Subcutaneous adipose tissue (tissue), 4 donors: ENCODE results near the gene MB. TPM values are rescaled to one million over a fixed set of nuclear protein-coding genes. Genes with fewer than 3 reads are reported as not detected.

Source experiments
- CTCF ChIP-seq: fragments of 450-650 bp; IDR thresholded peaks from one replicate; pipeline ENCODE4 v1.5.1; 2016; ENCODE audit warnings: low read depth, mild to moderate bottlenecking, control low read depth, antibody characterized with exemption, moderate library complexity
- total RNA-seq, 4 donors: library from RNA; depleted of rRNA; stranded (reverse); fragments of >200 nt; gene quantifications; one replicate each; pipeline ENCODE4 v1.1.0, GENCODE V29; 2016

MB gene
- total RNA-seq, 4 donors from 2014 or later = not detected

- no peak for TF ChIP-seq CTCF
Observed at GRCh38 chr22:35648066-35649025, 31.2 kb upstream of the MB start, which contains the start of gene APOL6. Gene APOL6 (plus strand): TSS chr22:35648446. CDS start chr22:35656426, 7,980 bp downstream.

DNA sequence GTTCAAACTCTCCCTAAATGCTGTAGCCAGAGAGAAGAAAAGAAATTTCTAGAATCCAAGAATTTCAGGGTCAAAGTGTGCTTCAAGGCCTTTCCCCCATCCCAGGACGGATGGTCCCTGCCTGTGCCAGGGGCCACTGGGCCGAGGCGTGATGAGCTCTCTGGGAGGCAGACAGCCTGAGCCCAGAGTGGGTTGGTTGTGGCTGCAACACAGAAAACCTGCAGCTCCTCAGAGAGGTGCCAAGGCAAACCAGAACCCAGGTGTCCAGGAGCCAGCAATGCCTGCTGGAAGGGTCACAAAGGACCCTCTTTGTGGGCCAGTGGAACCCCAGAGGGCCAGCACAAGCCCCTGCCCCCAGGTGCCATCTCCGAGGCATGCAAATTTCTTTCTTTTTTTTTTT, 28.5 kb upstream of the MB start:
- no peak for TF ChIP-seq CTCF

DNA sequence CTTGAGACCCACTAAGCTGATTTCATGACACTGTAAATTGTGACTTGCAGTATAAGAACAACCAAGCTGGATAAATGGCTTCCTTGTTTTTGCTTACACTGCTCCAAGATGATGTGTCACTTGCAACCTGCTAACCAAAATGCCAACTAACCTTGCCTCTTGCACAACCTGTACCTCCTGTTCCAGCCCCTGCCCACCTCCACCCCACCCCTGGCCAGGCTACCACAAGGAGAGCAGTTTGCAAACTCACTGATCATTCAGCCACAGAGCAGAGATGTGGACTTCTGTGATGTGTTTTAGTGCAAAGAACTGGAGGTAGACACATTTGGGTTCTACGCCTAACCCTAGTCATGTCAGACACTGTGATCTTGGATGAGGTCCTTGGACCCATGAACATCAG, 26.9 kb upstream of the MB start:
- TF ChIP-seq CTCF = no peak

GRCh38 chr22:35642305-35642741, 25.2 kb upstream of the MB start:
- no peak for TF ChIP-seq CTCF

DNA sequence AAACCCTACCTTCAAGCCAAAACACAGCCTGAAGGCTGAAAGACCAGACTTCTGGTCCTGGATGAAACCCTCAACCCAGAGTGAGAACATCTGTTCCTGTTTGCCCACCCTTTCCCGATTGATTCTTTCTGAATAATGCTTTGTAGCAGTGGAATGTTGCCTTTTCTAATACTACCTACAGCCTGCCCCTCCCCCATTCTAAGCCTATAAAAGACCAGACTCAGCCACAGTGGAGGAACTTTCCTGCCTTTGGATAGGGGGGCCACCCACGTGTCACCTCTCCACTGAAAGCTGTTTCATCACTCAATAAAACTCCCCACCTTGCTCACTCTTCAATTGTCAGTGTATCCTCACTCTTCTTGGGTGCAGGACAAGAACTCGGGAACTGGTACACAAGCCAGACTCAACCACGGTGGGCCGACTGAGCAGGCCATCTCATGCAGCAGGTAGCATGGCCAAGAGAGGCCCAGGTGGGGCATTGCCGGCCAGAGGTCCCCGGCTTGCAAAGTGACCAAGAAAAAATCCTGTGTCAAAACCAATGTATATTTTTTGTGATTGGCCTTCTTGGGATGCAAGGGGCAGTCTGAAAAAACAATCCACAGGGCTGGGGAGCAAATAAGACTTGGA, 24.5 kb upstream of the MB start:
- TF ChIP-seq CTCF = no peak

DNA sequence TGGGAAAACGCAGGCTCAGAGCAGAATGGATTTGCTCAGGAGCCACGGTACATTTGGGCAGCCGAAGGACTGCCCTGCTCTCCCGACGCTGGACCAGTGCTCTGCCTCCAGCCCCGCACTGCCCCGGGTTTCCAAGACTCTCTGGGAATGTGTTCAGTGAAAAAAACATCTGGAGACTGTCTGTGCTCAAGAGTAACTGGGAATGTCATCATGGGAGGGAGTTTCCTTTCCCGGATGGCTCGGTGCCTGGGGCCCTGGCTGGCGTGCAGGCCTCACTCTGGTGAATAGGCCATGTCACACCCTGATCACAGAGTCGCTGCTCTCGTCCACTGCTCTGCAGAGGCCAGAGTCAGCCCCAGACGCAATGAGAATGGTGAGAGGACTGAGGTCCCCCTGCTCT, 21.3 kb upstream of the MB start:
- no peak for TF ChIP-seq CTCF

- TF ChIP-seq CTCF = no peak
Observed at GRCh38 chr22:35638001-35638400, 20.9 kb upstream of the MB start.
